Measurements from ENCODE around the gene CCR7. TPM values are rescaled to one million over a fixed set of nuclear protein-coding genes. Genes with fewer than 3 reads are reported as not detected.
A peak's percentile ranks its signal among the peaks of the same experiment; 100 is the strongest.

CCR7 gene
- total RNA-seq, 6 donors from 2014 or later, result 0.30 to 2.8 (median 1.4) TPM; not detected in 2

- no peak overlapping the region for H3K4me3 ChIP-seq
- TF ChIP-seq POLR2A (IDR thresholded peaks at IDR 0.05), result no peak
- no peak for TF ChIP-seq CTCF (IDR thresholded peaks at IDR 0.05)
- no peak for TF ChIP-seq EP300 (IDR thresholded peaks at IDR 0.05)
- TF ChIP-seq POLR2AphosphoS5 (IDR thresholded peaks at IDR 0.05), result no peak
- ATAC-seq (ENCODE audit: low FRiP score in 2 of 2) (no peak), DNase-seq (no peak)
- 71 to 80% methylated on average over 6 of the region's 6 CpGs for WGBS, 2 donors
- H3K36me3 ChIP-seq, result no peaks in the 10 kb centered on the region
- no peaks in the 10 kb centered on the region for H3K9me3 ChIP-seq
- no peaks in the 10 kb centered on the region for H3K27me3 ChIP-seq
- H3K4me1 ChIP-seq, result peaks cover 76 to 79% (median 79%) of the 10 kb centered on the region in 4 donors
- H3K27ac ChIP-seq, result peak overlapping the region; percentile 83 to 93 (median 86)
Measured at GRCh38 chr17:40538936-40539705, 26.2 kb downstream of the CCR7 start.

GRCh38 chr17:40538019-40538935 lies 27.0 kb downstream of the CCR7 start:
- H3K4me1 ChIP-seq, result peaks cover 79 to 87% (median 84%) of the 10 kb centered on the region in 4 donors
- DNase-seq, result peak; percentile 78 to 86
- no peak overlapping the region for H3K4me3 ChIP-seq
- no peak for TF ChIP-seq POLR2A (IDR thresholded peaks at IDR 0.05)
- no peak for TF ChIP-seq CTCF (IDR thresholded peaks at IDR 0.05)
- no peak for TF ChIP-seq EP300 (IDR thresholded peaks at IDR 0.05)
- peak in 1 of 2 donors; percentile 9 for TF ChIP-seq POLR2AphosphoS5 (IDR thresholded peaks at IDR 0.05)
- 51 to 65% methylated on average over 14 to 15 of the region's 15 CpGs for WGBS, 2 donors
- H3K36me3 ChIP-seq, result no peaks in the 10 kb centered on the region
- peak overlapping the region; percentile 83 to 93 (median 86) for H3K27ac ChIP-seq
- ATAC-seq (ENCODE audit: low FRiP score in 2 of 2), result peak in 1 of 2 donors; percentile 31
- H3K27me3 ChIP-seq, result no peaks in the 10 kb centered on the region
- no peaks in the 10 kb centered on the region for H3K9me3 ChIP-seq

GRCh38 chr17:40536295-40537171 lies 28.7 kb downstream of the CCR7 start:
- Histone ChIP-seq H3K9me3 (no peaks in the 10 kb centered on the region), H3K27ac (peak overlapping the region; percentile 83 to 93 (median 86)), H3K4me3 (no peak overlapping the region), H3K36me3 (no peaks in the 10 kb centered on the region), H3K4me1 (peaks cover 68 to 82% (median 78%) of the 10 kb centered on the region in 4 donors), H3K27me3 (no peaks in the 10 kb centered on the region)
- TF ChIP-seq POLR2AphosphoS5 (IDR thresholded peaks at IDR 0.05) (peak; percentile 85 to 91), POLR2A (IDR thresholded peaks at IDR 0.05) (peak in 2 of 4 donors; percentile 8 to 18), CTCF (IDR thresholded peaks at IDR 0.05) (no peak), EP300 (IDR thresholded peaks at IDR 0.05) (peak in 3 of 4 donors; percentile 86 to 99 (median 99))
- DNase-seq (peak in 1 of 2 donors; percentile 63), ATAC-seq (ENCODE audit: low FRiP score in 2 of 2) (peak; percentile 9 to 27)
- WGBS, 2 donors, result 29 to 36% methylated on average over 13 of the region's 13 CpGs

- Histone ChIP-seq H3K36me3 (no peaks in the 10 kb centered on the region), H3K9me3 (no peaks in the 10 kb centered on the region), H3K4me1 (peaks cover 61 to 79% (median 75%) of the 10 kb centered on the region in 4 donors), H3K27me3 (no peaks in the 10 kb centered on the region), H3K27ac (peak overlapping the region; percentile 83 to 93 (median 86)), H3K4me3 (no peak overlapping the region)
- TF ChIP-seq POLR2AphosphoS5 (IDR thresholded peaks at IDR 0.05), result peak in 1 of 2 donors; percentile 14
- TF ChIP-seq EP300 (IDR thresholded peaks at IDR 0.05), result peak in 2 of 4 donors; percentile 37 to 41
- TF ChIP-seq CTCF (IDR thresholded peaks at IDR 0.05), result no peak
- peak in 1 of 4 donors; percentile 25 for TF ChIP-seq POLR2A (IDR thresholded peaks at IDR 0.05)
- DNase-seq, result peak in 1 of 2 donors; percentile 86
- ATAC-seq (ENCODE audit: low FRiP score in 2 of 2), result peak in 1 of 2 donors; percentile 64
- WGBS, 2 donors, result 43 to 44% methylated on average over 3 of the region's 3 CpGs
Measured at GRCh38 chr17:40535924-40536294, 29.4 kb downstream of the CCR7 start.
